GM23248 (cell line): ENCODE measurements around the gene IFT27. TPM values are rescaled to one million over a fixed set of nuclear protein-coding genes. Genes with fewer than 3 reads are reported as not detected.

Experiments used
- DNase-seq: peaks from one replicate; pipeline ENCODE4 v3.0.0-alpha.2; 2015
- H2AFZ ChIP-seq: fragments of 200-600 bp; sonication (generic); 2 replicates; pipeline ENCODE4 v1.6.1; 2016; ENCODE audit warnings: antibody characterized with exemption
- H3F3A ChIP-seq: fragments of 200-600 bp; sonication (generic); 2 replicates; pipeline ENCODE4 v1.6.1; 2016; ENCODE audit warnings: mild to moderate bottlenecking, antibody characterized with exemption, mixed run types; ENCODE audit not compliant: insufficient read depth
- H3K27ac ChIP-seq: fragments of 200-600 bp; sonication (generic); 2 replicates; pipeline ENCODE4 v1.5.1; 2016; ENCODE audit warnings: mild to moderate bottlenecking
- H3K27me3 ChIP-seq: fragments of 200-600 bp; sonication (generic); replicated peaks from 2 replicates; pipeline ENCODE4 v1.6.1; 2016; ENCODE audit warnings: mild to moderate bottlenecking; ENCODE audit not compliant: insufficient read depth
- H3K36me3 ChIP-seq: fragments of 200-600 bp; sonication (generic); 2 replicates; pipeline ENCODE4 v1.6.1; 2016; ENCODE audit warnings: low read depth, mild to moderate bottlenecking
- H3K4me1 ChIP-seq: fragments of 200-600 bp; sonication (generic); 2 replicates; pipeline ENCODE4 v1.6.1; 2016; ENCODE audit warnings: mild to moderate bottlenecking; ENCODE audit not compliant: insufficient read depth
- H3K4me2 ChIP-seq: fragments of 200-600 bp; sonication (generic); one replicate; pipeline ENCODE4 v1.6.1; 2016; ENCODE audit warnings: mild to moderate bottlenecking; ENCODE audit not compliant: unreplicated experiment
- H3K4me3 ChIP-seq: fragments of 200-600 bp; sonication (generic); 2 replicates; pipeline ENCODE4 v1.5.1; 2016; ENCODE audit warnings: mild to moderate bottlenecking
- H3K79me2 ChIP-seq: fragments of 200-600 bp; sonication (generic); 2 replicates; pipeline ENCODE4 v1.6.1; 2016; ENCODE audit warnings: mild to moderate bottlenecking; ENCODE audit not compliant: insufficient read depth
- H3K9ac ChIP-seq: fragments of 200-600 bp; sonication (generic); 2 replicates; pipeline ENCODE4 v1.6.1; 2016; ENCODE audit warnings: mild to moderate bottlenecking
- H3K9me2 ChIP-seq: fragments of 200-600 bp; sonication (generic); 2 replicates; pipeline ENCODE4 v1.6.1; 2016; ENCODE audit warnings: mixed run types, mild to moderate bottlenecking, moderate library complexity; ENCODE audit not compliant: insufficient read depth
- H3K9me3 ChIP-seq: fragments of 200-600 bp; sonication (generic); one replicate; pipeline ENCODE4 v1.6.1; 2017; ENCODE audit warnings: low read depth
- H4K20me1 ChIP-seq: fragments of 200-600 bp; sonication (generic); 2 replicates; pipeline ENCODE4 v1.6.0; 2016; ENCODE audit not compliant: insufficient read depth
- EZH2 ChIP-seq: fragments of 200-600 bp; sonication (generic); IDR thresholded peaks from 2 replicates; pipeline ENCODE4 v1.6.1; 2018; ENCODE audit warnings: antibody characterized with exemption, mild to moderate bottlenecking; ENCODE audit not compliant: insufficient read depth, poor library complexity, severe bottlenecking
- EZH2phosphoT487 ChIP-seq: fragments of 200-600 bp; sonication (generic); IDR thresholded peaks from 2 replicates; pipeline ENCODE4 v1.6.1; 2018; ENCODE audit warnings: antibody characterized with exemption, moderate library complexity, mild to moderate bottlenecking, low read depth; ENCODE audit not compliant: insufficient read depth
- WGBS, 2 experiments: methylation state at CpG; one replicate each; pipeline ENCODE4 v1.1.6; 2015 to 2017; ENCODE audit warnings: low lambda C conversion rate in 2 of 2, low coverage in 1 of 2; ENCODE audit errors: missing lambda C conversion rate in 2 of 2; 5-methylcytosine and 5-hydroxymethylcytosine counted together
- in situ Hi-C: fragments of 300-500 bp; cut with MboI; formaldehyde crosslinking; loops from 2 replicates; pipeline ENCODE4 v1.15.0; 2020
- polyA plus RNA-seq: library from polyadenylated mRNA; unstranded; fragments of >200 nt; fragmentation: Nextera tagmentation; extraction: Ambion mirVana; gene quantifications from 2 replicates; pipeline ENCODE4 v1.2.1, GENCODE V29; 2016
- total RNA-seq: library from RNA; depleted of rRNA; stranded (reverse); fragments of >200 nt; shearing (Covaris generic); gene quantifications from 2 replicates; pipeline ENCODE4 v1.2.3, GENCODE V29; 2014; rRNA removed

The IFT27 gene
- total RNA-seq, result 10.1 and 29.5 TPM in 2 replicates
- 28.6 and 28.8 TPM in 2 replicates for polyA plus RNA-seq

DNA sequence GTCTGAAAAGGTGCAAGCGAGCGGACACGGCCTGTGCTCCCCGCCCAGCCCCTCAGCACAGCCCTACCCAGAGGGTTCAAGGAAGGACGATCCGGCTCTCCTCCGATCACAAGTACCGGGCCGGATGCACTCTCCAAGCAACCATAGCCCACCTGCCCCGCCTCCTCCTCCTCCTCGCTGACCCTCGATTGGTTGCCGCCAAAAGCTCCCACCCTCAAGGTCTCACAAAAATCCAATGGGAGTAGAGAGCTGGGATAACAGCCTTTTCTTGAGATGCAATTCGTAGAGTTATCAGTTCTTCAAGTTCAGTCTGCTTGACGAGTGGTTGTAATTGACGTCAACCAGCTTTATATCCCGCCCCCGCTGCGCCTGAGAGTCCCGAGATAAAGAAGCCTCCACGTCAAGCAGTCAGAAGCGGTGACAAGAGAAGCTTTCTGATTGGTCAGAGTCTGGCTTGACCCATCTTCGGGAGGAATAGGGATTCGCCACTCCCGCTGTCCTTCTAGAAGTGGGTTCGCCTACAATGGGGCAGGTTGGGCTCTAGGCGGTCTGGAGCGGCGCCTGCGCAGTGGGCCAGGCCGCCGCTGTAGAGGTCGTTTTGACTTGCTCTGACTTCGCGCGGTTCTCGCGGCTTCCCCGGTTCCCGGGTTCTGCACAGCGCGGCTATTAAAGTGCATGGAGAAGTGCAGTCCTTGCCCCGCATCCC, at the start of gene IFT27:
TSS of gene IFT27 (minus strand) at position 156 of the 706 bp plus-strand sequence. CDS start 412 bp downstream, outside the sequence.
- no peak within 1 kb of the TSS for H3K27ac ChIP-seq

GRCh38 chr22:36824655-36825054, 48.7 kb upstream of the IFT27 start:
- Histone ChIP-seq H3K27me3 (peaks cover 52% of the 10 kb centered on the region), H3K4me3 (no peak overlapping the region), H2AFZ (no peak overlapping the region), H3K9me3 (no peaks in the 10 kb centered on the region), H3K27ac (no peak overlapping the region), H3K4me1 (no peaks in the 10 kb centered on the region), H3K36me3 (no peaks in the 10 kb centered on the region), H3F3A (no peaks in the 10 kb centered on the region), H3K9me2 (no peaks in the 10 kb centered on the region), H3K9ac (no peak overlapping the region), H3K4me2 (no peak overlapping the region), H3K79me2 (no peaks in the 10 kb centered on the region), H4K20me1 (no peaks in the 10 kb centered on the region)
- in situ Hi-C loops, result no loop called here
- TF ChIP-seq EZH2 (no peak), EZH2phosphoT487 (no peak)
- DNase-seq, result no peak
- WGBS, 2 experiments, result 42% methylated on average over 2 of the region's 2 CpGs; no CpG with 5 or more reads in 1 of the 2 experiments

More for the DNA sequence above, at the start of gene IFT27:
- Histone ChIP-seq H3K27me3 (no peaks in the 10 kb centered on the region), H3K4me2 (peak within 1 kb of the TSS; percentile 88), H3K79me2 (no peaks in the 10 kb centered on the region), H3K9ac (peak within 1 kb of the TSS; percentile 76), H3K9me3 (no peaks in the 10 kb centered on the region), H4K20me1 (no peaks in the 10 kb centered on the region), H3K36me3 (no peaks in the 10 kb centered on the region), H3K4me1 (0 out of 2 replicates have a peak, but pooled peaks cover 6% of the 10 kb centered on the region), H2AFZ (peak within 1 kb of the TSS; percentile 95), H3K9me2 (no peaks in the 10 kb centered on the region), H3F3A (no peaks in the 10 kb centered on the region), H3K4me3 (peak within 1 kb of the TSS; percentile 77)
- DNase-seq, result peak; percentile 100
- in situ Hi-C loops, result no loop called here
- 1% methylated on average over 37 to 40 of the region's 43 CpGs for WGBS, 2 experiments
- TF ChIP-seq EZH2phosphoT487, result no peak
- TF ChIP-seq EZH2, result no peak

DNA sequence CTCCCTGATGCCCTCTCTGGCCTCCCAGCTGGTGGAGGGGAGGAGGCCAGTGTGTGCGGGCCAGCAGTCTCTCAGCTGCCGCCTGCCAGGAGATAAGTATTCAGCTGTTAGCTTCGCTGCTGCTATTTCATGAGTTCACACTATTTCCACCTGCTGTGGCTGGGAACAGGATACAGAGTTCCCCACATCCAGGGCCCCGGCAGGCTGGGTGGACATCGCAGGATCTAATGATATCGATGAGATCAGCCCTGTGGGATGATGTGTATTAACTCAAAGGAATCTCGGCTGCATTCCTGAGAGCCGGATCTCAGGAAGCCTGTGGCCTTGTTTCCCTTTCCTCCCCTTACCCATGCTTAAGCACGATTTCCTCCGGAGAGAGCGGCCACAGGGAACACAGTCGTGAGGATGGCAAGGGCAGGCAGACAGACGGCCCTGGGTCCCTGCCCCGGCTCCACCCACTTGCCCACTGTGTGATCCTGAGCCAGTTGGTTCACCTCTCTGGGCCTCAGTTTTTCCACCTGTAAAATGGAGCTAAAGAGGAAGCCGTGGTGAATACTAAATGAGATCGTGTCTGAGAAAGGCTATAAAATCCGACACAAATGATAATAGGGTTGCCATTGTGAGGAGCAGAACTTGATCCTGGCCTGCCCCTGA, 47.4 kb upstream of the IFT27 start:
- Histone ChIP-seq H3K4me3 (no peak overlapping the region), H3K4me2 (no peak overlapping the region), H3K4me1 (no peaks in the 10 kb centered on the region), H3K9ac (no peak overlapping the region), H4K20me1 (no peaks in the 10 kb centered on the region), H3K36me3 (no peaks in the 10 kb centered on the region), H3F3A (no peaks in the 10 kb centered on the region), H3K79me2 (no peaks in the 10 kb centered on the region), H3K9me2 (no peaks in the 10 kb centered on the region), H3K27ac (no peak overlapping the region), H3K27me3 (peaks cover 58% of the 10 kb centered on the region), H2AFZ (no peak overlapping the region), H3K9me3 (no peaks in the 10 kb centered on the region)
- TF ChIP-seq EZH2 (no peak), EZH2phosphoT487 (no peak)
- in situ Hi-C loops, result no loop called here
- peak; percentile 21 for DNase-seq
- 47% methylated on average over 17 of the region's 17 CpGs for WGBS, 2 experiments

GRCh38 chr22:36822581-36822980, 46.7 kb upstream of the IFT27 start:
- H3K9me2 ChIP-seq, result no peaks in the 10 kb centered on the region
- peaks cover 58% of the 10 kb centered on the region for H3K27me3 ChIP-seq
- H3K9ac ChIP-seq, result no peak overlapping the region
- no peaks in the 10 kb centered on the region for H3K9me3 ChIP-seq
- no peaks in the 10 kb centered on the region for H3K79me2 ChIP-seq
- TF ChIP-seq EZH2phosphoT487, result no peak
- TF ChIP-seq EZH2, result no peak
- 45 to 57% methylated on average over 6 of the region's 6 CpGs for WGBS, 2 experiments
- H3K4me2 ChIP-seq, result no peak overlapping the region
- no peak overlapping the region for H3K4me3 ChIP-seq
- in situ Hi-C loops, result no loop called here
- H3K27ac ChIP-seq, result no peak overlapping the region
- H2AFZ ChIP-seq, result no peak overlapping the region
- no peaks in the 10 kb centered on the region for H3K36me3 ChIP-seq
- H4K20me1 ChIP-seq, result no peaks in the 10 kb centered on the region
- no peaks in the 10 kb centered on the region for H3K4me1 ChIP-seq
- H3F3A ChIP-seq, result no peaks in the 10 kb centered on the region
- DNase-seq, result no peak
